ENCODE data around the gene MYBL2. TPM values are rescaled to one million over a fixed set of nuclear protein-coding genes. Genes with fewer than 3 reads are reported as not detected.

The MYBL2 gene
- total and polyA plus RNA-seq, 7 experiments from 2014 or later = 0.58 to 69.7 (median 2.7) TPM; not detected in 4

- H3K9me3 ChIP-seq (ENCODE audit: control insufficient read depth in 2 of 3, low read length in 3 of 3) = no peaks in the 10 kb centered on the region
- no peak for ATAC-seq
- peaks cover 0 to 28% (median 4%) of the 10 kb centered on the region in 7 donors for H3K4me1 Mint-ChIP-seq
- H3K36me3 Mint-ChIP-seq = peaks cover 0 to 2% (median 0%) of the 10 kb centered on the region in 5 donors
- H3K27ac Mint-ChIP-seq = peak overlapping the region in 1 of 9 donors; percentile 12
- no peak overlapping the region for H3K4me3 ChIP-seq (ENCODE audit: low read length)
- intact Hi-C loops (cut with micrococcal nuclease) = loop anchor here in 1 of 2 donors (1.0 to 10.0 kb wide), 3 partner anchors 59 to 209 kb away; partner anchors contain the start of genes GTSF1L and SRSF6
- H3K27me3 ChIP-seq (ENCODE audit: control insufficient read depth in 2 of 2, insufficient read depth in 2 of 2, low read length in 2 of 2) = peaks cover 0 to 3% of the 10 kb centered on the region in 2 donors
- ChIA-PET POLR2A (no interaction called here), CTCF (interaction anchor here (0.6 kb wide), 2 partner anchors 429 to 1452 kb away, joined by 3 to 4 read pairs; no protein-coding TSS in a partner anchor)
- H3K9me3 Mint-ChIP-seq = no peaks in the 10 kb centered on the region
- no peak overlapping the region for H3K27ac ChIP-seq (ENCODE audit: low read depth, low read length)
- H3K4me1 ChIP-seq (ENCODE audit: control insufficient read depth in 2 of 2, insufficient read depth in 2 of 2, low read length in 2 of 2) = peaks cover 3 to 8% of the 10 kb centered on the region in 2 donors
- DNase-seq = no peak
- peak overlapping the region in 9 of 10 donors; percentile 50 to 75 (median 65) for H3K4me3 Mint-ChIP-seq
- no peaks in the 10 kb centered on the region for H3K36me3 ChIP-seq (ENCODE audit: control insufficient read depth in 2 of 3, insufficient read depth in 3 of 3, low read length in 3 of 3)
- H3K27me3 Mint-ChIP-seq = peaks cover 12 to 25% (median 14%) of the 10 kb centered on the region in 5 donors
These were observed 1.3 kb upstream of the MYBL2 start for GRCh38 chr20:43665466-43666176.

- Mint-ChIP-seq H3K9me3 (no peaks in the 10 kb centered on the region), H3K36me3 (peaks cover 0 to 2% (median 0%) of the 10 kb centered on the region in 5 donors), H3K27me3 (peaks cover 12 to 26% (median 15%) of the 10 kb centered on the region in 5 donors), H3K27ac (peak overlapping the region in 2 of 9 donors; percentile 49 to 86), H3K4me1 (peaks cover 0 to 29% (median 4%) of the 10 kb centered on the region in 7 donors), H3K4me3 (peak overlapping the region in 7 of 10 donors; percentile 17 to 83 (median 51))
- no peak overlapping the region for H3K4me3 ChIP-seq (ENCODE audit: low read length)
- no peaks in the 10 kb centered on the region for H3K36me3 ChIP-seq (ENCODE audit: control insufficient read depth in 2 of 3, insufficient read depth in 3 of 3, low read length in 3 of 3)
- no peak for ATAC-seq
- H3K27ac ChIP-seq (ENCODE audit: low read depth, low read length) = no peak overlapping the region
- H3K9me3 ChIP-seq (ENCODE audit: control insufficient read depth in 2 of 3, low read length in 3 of 3) = no peaks in the 10 kb centered on the region
- peaks cover 3 to 8% of the 10 kb centered on the region in 2 donors for H3K4me1 ChIP-seq (ENCODE audit: control insufficient read depth in 2 of 2, insufficient read depth in 2 of 2, low read length in 2 of 2)
- ChIA-PET CTCF (no interaction called here), POLR2A (no interaction called here)
- DNase-seq = peak in 1 of 9 donors; percentile 26
- H3K27me3 ChIP-seq (ENCODE audit: control insufficient read depth in 2 of 2, insufficient read depth in 2 of 2, low read length in 2 of 2) = peaks cover 0 to 3% of the 10 kb centered on the region in 2 donors
- intact Hi-C loops (cut with micrococcal nuclease) = loop anchor here (1.0 to 10.0 kb wide), 4 partner anchors 57 to 211 kb away; partner anchors contain the start of genes IFT52 (in 2 of the 2), GTSF1L (in 1 of the 2) and SRSF6 (in 1 of the 2)
These were observed 623 bp downstream of the MYBL2 start for GRCh38 chr20:43667341-43668132.

GRCh38 chr20:43669332-43669731 lies 2.4 kb downstream of the MYBL2 start:
- Histone ChIP-seq H3K27me3 (ENCODE audit: control insufficient read depth in 2 of 2, insufficient read depth in 2 of 2, low read length in 2 of 2) (peaks cover 0 to 3% of the 10 kb centered on the region in 2 donors), H3K4me1 (ENCODE audit: control insufficient read depth in 2 of 2, insufficient read depth in 2 of 2, low read length in 2 of 2) (peaks cover 3 to 8% of the 10 kb centered on the region in 2 donors), H3K36me3 (ENCODE audit: control insufficient read depth in 2 of 3, insufficient read depth in 3 of 3, low read length in 3 of 3) (no peaks in the 10 kb centered on the region), H3K9me3 (ENCODE audit: control insufficient read depth in 2 of 3, low read length in 3 of 3) (no peaks in the 10 kb centered on the region), H3K4me3 (ENCODE audit: low read length) (no peak overlapping the region), H3K27ac (ENCODE audit: low read depth, low read length) (no peak overlapping the region)
- peaks cover 0 to 33% (median 4%) of the 10 kb centered on the region in 7 donors for H3K4me1 Mint-ChIP-seq
- H3K27ac Mint-ChIP-seq = no peak overlapping the region
- no peak for DNase-seq
- ChIA-PET CTCF (no interaction called here), POLR2A (no interaction called here)
- peak overlapping the region in 3 of 10 donors; percentile 9 to 47 (median 21) for H3K4me3 Mint-ChIP-seq
- H3K9me3 Mint-ChIP-seq = peaks cover 0 to 4% (median 0%) of the 10 kb centered on the region in 11 donors
- intact Hi-C loops (cut with micrococcal nuclease) = loop anchor here in 1 of 2 donors (10.0 kb wide), 1 partner anchor 55 kb away; the partner anchor contains the start of gene GTSF1L
- ATAC-seq = no peak
- H3K27me3 Mint-ChIP-seq = peaks cover 12 to 32% (median 18%) of the 10 kb centered on the region in 5 donors
- H3K36me3 Mint-ChIP-seq = peaks cover 0 to 7% (median 0%) of the 10 kb centered on the region in 5 donors

DNA sequence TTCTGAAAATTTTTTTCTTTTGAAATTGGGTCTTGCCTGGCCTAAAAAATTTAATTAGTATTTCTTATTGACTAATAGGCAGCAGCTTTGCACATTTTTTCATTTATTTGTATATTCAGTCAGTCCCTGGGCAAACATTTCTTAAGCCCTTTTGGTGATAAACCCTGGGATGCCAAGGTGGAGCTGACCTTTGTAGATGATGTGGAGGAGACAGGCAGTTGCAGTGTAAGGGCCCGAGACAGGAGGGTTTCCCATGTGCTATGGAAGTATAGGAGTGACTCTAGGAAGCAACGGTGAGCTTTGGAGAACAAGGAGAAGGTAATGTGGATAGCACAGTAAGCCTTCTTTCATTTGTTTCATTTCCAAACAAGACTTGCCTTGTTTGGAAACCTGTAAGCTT lies 3.5 kb downstream of the MYBL2 start:
- ChIA-PET CTCF (interaction anchor here (0.7 kb wide), 1 partner anchor 129 kb away, joined by 3 read pairs; no protein-coding TSS in a partner anchor), POLR2A (no interaction called here)
- Mint-ChIP-seq H3K27ac (no peak overlapping the region), H3K27me3 (peaks cover 4 to 32% (median 18%) of the 10 kb centered on the region in 5 donors), H3K4me1 (peaks cover 0 to 33% (median 4%) of the 10 kb centered on the region in 7 donors), H3K9me3 (peaks cover 0 to 4% (median 0%) of the 10 kb centered on the region in 11 donors), H3K36me3 (peaks cover 0 to 7% (median 0%) of the 10 kb centered on the region in 5 donors), H3K4me3 (no peak overlapping the region)
- intact Hi-C loops (cut with micrococcal nuclease) = no loop called here
- H3K36me3 ChIP-seq (ENCODE audit: control insufficient read depth in 2 of 3, insufficient read depth in 3 of 3, low read length in 3 of 3) = no peaks in the 10 kb centered on the region
- H3K4me3 ChIP-seq (ENCODE audit: low read length) = no peak overlapping the region
- DNase-seq (no peak), ATAC-seq (no peak)
- H3K27ac ChIP-seq (ENCODE audit: low read depth, low read length) = no peak overlapping the region
- H3K4me1 ChIP-seq (ENCODE audit: control insufficient read depth in 2 of 2, insufficient read depth in 2 of 2, low read length in 2 of 2) = peaks cover 3 to 8% of the 10 kb centered on the region in 2 donors
- H3K27me3 ChIP-seq (ENCODE audit: control insufficient read depth in 2 of 2, insufficient read depth in 2 of 2, low read length in 2 of 2) = peaks cover 0 to 3% of the 10 kb centered on the region in 2 donors
- no peaks in the 10 kb centered on the region for H3K9me3 ChIP-seq (ENCODE audit: control insufficient read depth in 2 of 3, low read length in 3 of 3)

GRCh38 chr20:43676368-43676767 lies 9.5 kb downstream of the MYBL2 start:
- Histone ChIP-seq H3K4me1 (ENCODE audit: control insufficient read depth in 2 of 2, insufficient read depth in 2 of 2, low read length in 2 of 2) (no peaks in the 10 kb centered on the region), H3K4me3 (ENCODE audit: low read length) (no peak overlapping the region), H3K27me3 (ENCODE audit: control insufficient read depth in 2 of 2, insufficient read depth in 2 of 2, low read length in 2 of 2) (no peaks in the 10 kb centered on the region), H3K36me3 (ENCODE audit: control insufficient read depth in 2 of 3, insufficient read depth in 3 of 3, low read length in 3 of 3) (no peaks in the 10 kb centered on the region), H3K9me3 (ENCODE audit: control insufficient read depth in 2 of 3, low read length in 3 of 3) (no peaks in the 10 kb centered on the region), H3K27ac (ENCODE audit: low read depth, low read length) (no peak overlapping the region)
- intact Hi-C loops (cut with micrococcal nuclease) = no loop called here
- POLR2A ChIA-PET = no interaction called here
- CTCF ChIA-PET = no interaction called here
- DNase-seq (no peak), ATAC-seq (no peak)
- Mint-ChIP-seq H3K4me3 (no peak overlapping the region), H3K4me1 (peaks cover 0 to 12% (median 0%) of the 10 kb centered on the region in 7 donors), H3K36me3 (peaks cover 0 to 13% (median 0%) of the 10 kb centered on the region in 5 donors), H3K27me3 (peaks cover 0 to 6% (median 5%) of the 10 kb centered on the region in 5 donors), H3K27ac (no peak overlapping the region), H3K9me3 (peaks cover 0 to 4% (median 3%) of the 10 kb centered on the region in 11 donors)

- ChIA-PET POLR2A (no interaction called here), CTCF (no interaction called here)
- H3K9me3 ChIP-seq (ENCODE audit: control insufficient read depth in 2 of 3, low read length in 3 of 3) = no peaks in the 10 kb centered on the region
- Mint-ChIP-seq H3K4me1 (peaks cover 0 to 12% (median 0%) of the 10 kb centered on the region in 7 donors), H3K36me3 (peaks cover 0 to 7% (median 0%) of the 10 kb centered on the region in 5 donors), H3K27me3 (peaks cover 0 to 3% (median 0%) of the 10 kb centered on the region in 5 donors), H3K27ac (peak overlapping the region in 1 of 9 donors; percentile 11), H3K4me3 (no peak overlapping the region), H3K9me3 (peaks cover 0 to 4% (median 0%) of the 10 kb centered on the region in 11 donors)
- no peak for DNase-seq
- H3K36me3 ChIP-seq (ENCODE audit: control insufficient read depth in 2 of 3, insufficient read depth in 3 of 3, low read length in 3 of 3) = no peaks in the 10 kb centered on the region
- no peak for ATAC-seq
- H3K4me3 ChIP-seq (ENCODE audit: low read length) = no peak overlapping the region
- no peak overlapping the region for H3K27ac ChIP-seq (ENCODE audit: low read depth, low read length)
- intact Hi-C loops (cut with micrococcal nuclease) = no loop called here
- no peaks in the 10 kb centered on the region for H3K4me1 ChIP-seq (ENCODE audit: control insufficient read depth in 2 of 2, insufficient read depth in 2 of 2, low read length in 2 of 2)
- no peaks in the 10 kb centered on the region for H3K27me3 ChIP-seq (ENCODE audit: control insufficient read depth in 2 of 2, insufficient read depth in 2 of 2, low read length in 2 of 2)
These were observed 14.1 kb downstream of the MYBL2 start for GRCh38 chr20:43680981-43681380.

Measured in naive thymus-derived CD4-positive, alpha-beta T cell (primary cell).